ENCODE results near the gene ADAMTS2.

Gene ADAMTS2

GRCh38 chr5:179250561-179251225, 94.6 kb downstream of the ADAMTS2 start:
- no peak for DNase-seq

- no peak for DNase-seq
Observed at GRCh38 chr5:179246227-179246626, 99.0 kb downstream of the ADAMTS2 start.

GRCh38 chr5:179245031-179245430, 100.2 kb downstream of the ADAMTS2 start:
- DNase-seq: no peak

GRCh38 chr5:179244044-179244443, 101.2 kb downstream of the ADAMTS2 start:
- DNase-seq: no peak

- no peak for DNase-seq
Observed at GRCh38 chr5:179243333-179243732, 101.9 kb downstream of the ADAMTS2 start.

GRCh38 chr5:179242676-179243075, 102.6 kb downstream of the ADAMTS2 start:
- no peak for DNase-seq

- no peak for DNase-seq
Observed at GRCh38 chr5:179241764-179242370, 103.4 kb downstream of the ADAMTS2 start.

- no peak for DNase-seq
Observed at GRCh38 chr5:179241175-179241574, 104.1 kb downstream of the ADAMTS2 start.

GRCh38 chr5:179240561-179240960, 104.7 kb downstream of the ADAMTS2 start:
- DNase-seq: no peak

GRCh38 chr5:179239256-179240135, 105.8 kb downstream of the ADAMTS2 start:
- DNase-seq: no peak

- DNase-seq: no peak
Observed at GRCh38 chr5:179238628-179238970, 106.7 kb downstream of the ADAMTS2 start.

GRCh38 chr5:179237770-179238627, 107.3 kb downstream of the ADAMTS2 start:
- DNase-seq: no peak

GRCh38 chr5:179235416-179236400, 109.6 kb downstream of the ADAMTS2 start:
- DNase-seq: no peak

- DNase-seq: no peak
Observed at GRCh38 chr5:179234563-179235135, 110.6 kb downstream of the ADAMTS2 start.

GRCh38 chr5:179233909-179234562, 111.2 kb downstream of the ADAMTS2 start:
- no peak for DNase-seq

- DNase-seq: no peak
Observed at GRCh38 chr5:179232091-179232735, 113.0 kb downstream of the ADAMTS2 start.

- DNase-seq: no peak
Observed at GRCh38 chr5:179231309-179231708, 114.0 kb downstream of the ADAMTS2 start.

GRCh38 chr5:179230061-179230461, 115.2 kb downstream of the ADAMTS2 start:
- no peak for DNase-seq

GRCh38 chr5:179229331-179229831, 115.9 kb downstream of the ADAMTS2 start:
- DNase-seq: no peak
